Measurements from ENCODE around the gene MEX3B.

DNA sequence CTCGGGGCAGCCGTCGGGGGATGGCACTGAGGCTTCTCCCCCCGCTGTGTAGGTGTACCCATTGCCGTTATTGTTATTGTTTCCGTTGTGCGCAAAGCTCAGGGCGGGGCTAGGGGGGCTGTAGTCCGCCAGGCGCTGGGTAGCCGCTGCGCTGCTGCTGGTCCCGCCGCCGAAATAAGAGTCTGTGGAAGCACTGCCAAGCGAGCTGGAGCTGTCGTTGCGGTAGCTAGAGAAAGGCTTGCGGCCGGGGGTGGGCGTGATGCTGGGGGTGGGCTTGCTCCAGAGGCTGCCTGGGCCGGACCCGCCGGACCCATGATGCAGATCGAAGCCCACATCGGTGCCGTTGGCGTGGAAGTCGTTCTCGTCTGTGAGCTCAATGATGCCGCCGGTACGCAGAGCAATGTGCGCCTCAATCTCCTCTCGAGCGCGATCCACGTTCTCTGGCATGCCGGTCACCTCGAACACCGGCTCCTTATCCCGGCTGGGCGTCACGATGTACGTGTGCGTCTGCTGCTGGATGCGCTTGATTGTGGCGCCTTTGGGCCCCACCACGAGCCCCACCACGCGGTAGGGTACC, 1.9 kb downstream of the MEX3B start:
- TF ChIP-seq, protein P1, sequence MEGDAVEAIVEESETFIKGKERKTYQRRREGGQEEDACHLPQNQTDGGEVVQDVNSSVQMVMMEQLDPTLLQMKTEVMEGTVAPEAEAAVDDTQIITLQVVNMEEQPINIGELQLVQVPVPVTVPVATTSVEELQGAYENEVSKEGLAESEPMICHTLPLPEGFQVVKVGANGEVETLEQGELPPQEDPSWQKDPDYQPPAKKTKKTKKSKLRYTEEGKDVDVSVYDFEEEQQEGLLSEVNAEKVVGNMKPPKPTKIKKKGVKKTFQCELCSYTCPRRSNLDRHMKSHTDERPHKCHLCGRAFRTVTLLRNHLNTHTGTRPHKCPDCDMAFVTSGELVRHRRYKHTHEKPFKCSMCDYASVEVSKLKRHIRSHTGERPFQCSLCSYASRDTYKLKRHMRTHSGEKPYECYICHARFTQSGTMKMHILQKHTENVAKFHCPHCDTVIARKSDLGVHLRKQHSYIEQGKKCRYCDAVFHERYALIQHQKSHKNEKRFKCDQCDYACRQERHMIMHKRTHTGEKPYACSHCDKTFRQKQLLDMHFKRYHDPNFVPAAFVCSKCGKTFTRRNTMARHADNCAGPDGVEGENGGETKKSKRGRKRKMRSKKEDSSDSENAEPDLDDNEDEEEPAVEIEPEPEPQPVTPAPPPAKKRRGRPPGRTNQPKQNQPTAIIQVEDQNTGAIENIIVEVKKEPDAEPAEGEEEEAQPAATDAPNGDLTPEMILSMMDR (IDR thresholded peaks at IDR 0.05), result no peak
- no peak for TF ChIP-seq POLR2A (IDR thresholded peaks at IDR 0.05)
